H1 (cell line): ENCODE measurements around the gene TCF7L1. TPM values are rescaled to one million over a fixed set of nuclear protein-coding genes. Genes with fewer than 3 reads are reported as not detected.

ENCODE experiments used
- CTCF ChIA-PET: fragments of 300-600 bp; sonication (Branson Sonifier 250); formaldehyde crosslinking; loops from one replicate; lab custom pipeline; 2021; ENCODE audit not compliant: partially characterized antibody; lab: Charles Lee
- POLR2A ChIA-PET: fragments of 300-600 bp; sonication (Branson Sonifier 250); formaldehyde crosslinking; loops from one replicate; lab custom pipeline; 2021; ENCODE audit warnings: inconsistent platforms; ENCODE audit not compliant: partially characterized antibody; lab: Charles Lee
- DNase-seq, 2 experiments: peaks; one replicate each; pipeline versions ENCODE4 v3.0.0 to v3.0.0-alpha.2; 2010 to 2022; ENCODE audit warnings: low spot score in 2 of 2, low read depth in 1 of 2, mixed read lengths in 1 of 2
- FAIRE-seq: peaks from 2 replicates; lab custom pipeline; 2011; peaks lifted over from hg19 to GRCh38; lab: Jason Lieb, UNC
- H2AFZ ChIP-seq: 2 replicates; pipeline ENCODE4 v1.8.1; 2012; ENCODE audit warnings: low read length, inconsistent platforms
- H2AK5ac ChIP-seq: 2 replicates; pipeline ENCODE4 v1.6.1; 2013; ENCODE audit warnings: low read depth, low read length
- H2BK120ac ChIP-seq: replicated peaks from 2 replicates; pipeline ENCODE3; 2013; ENCODE audit warnings: low read depth, low read length, inconsistent platforms
- H2BK12ac ChIP-seq: 2 replicates; pipeline ENCODE4 v1.6.1; 2013; ENCODE audit warnings: low read depth, low read length
- H2BK15ac ChIP-seq: 2 replicates; pipeline ENCODE4 v1.6.1; 2013; ENCODE audit warnings: low read length
- H2BK20ac ChIP-seq: 2 replicates; pipeline ENCODE4 v1.6.1; 2013; ENCODE audit warnings: low read length
- H2BK5ac ChIP-seq: 2 replicates; pipeline ENCODE4 v1.6.1; 2013; ENCODE audit warnings: low read depth, low read length
- H3K14ac ChIP-seq: 2 replicates; pipeline ENCODE4 v1.6.1; 2013; ENCODE audit warnings: inconsistent platforms; ENCODE audit not compliant: insufficient read length
- H3K18ac ChIP-seq: 2 replicates; pipeline ENCODE4 v1.6.1; 2013; ENCODE audit warnings: low read length; ENCODE audit errors: extremely low read depth
- H3K23ac ChIP-seq: 2 replicates; pipeline ENCODE4 v1.6.1; 2013; ENCODE audit warnings: inconsistent platforms; ENCODE audit not compliant: insufficient read length
- H3K23me2 ChIP-seq: 2 replicates; pipeline ENCODE4 v1.6.1; 2013; ENCODE audit warnings: low read depth, low read length
- H3K27ac ChIP-seq: 2 replicates; pipeline ENCODE4 v1.6.1; 2011; ENCODE audit warnings: low read depth, low read length, inconsistent platforms
- H3K27me3 ChIP-seq, 4 experiments: replicated peaks in 1 of 4; 1 replicate in 1 of 4; 2 replicates in 3 of 4; pipeline versions ENCODE4 v1.6.1 to v1.8.1; 2011 to 2013; ENCODE audit warnings: low read length in 3 of 4, mild to moderate bottlenecking in 3 of 4, inconsistent platforms in 2 of 4, mixed read lengths in 2 of 4, moderate library complexity in 1 of 4; ENCODE audit not compliant: control insufficient read depth in 3 of 4, insufficient read depth in 3 of 4; ENCODE audit errors: extremely low read depth in 1 of 4
- H3K36me3 ChIP-seq, 4 experiments: 2 replicates each; pipeline versions ENCODE4 v1.6.1 to v1.8.1; 2011 to 2013; ENCODE audit warnings: mild to moderate bottlenecking in 4 of 4, low read length in 3 of 4, moderate library complexity in 2 of 4, control low read depth in 1 of 4, inconsistent platforms in 1 of 4; ENCODE audit not compliant: insufficient read depth in 4 of 4, control insufficient read depth in 2 of 4
- H3K4ac ChIP-seq: replicated peaks from 2 replicates; pipeline ENCODE3; 2013; ENCODE audit warnings: low read length, low read depth, mixed read lengths, inconsistent platforms; ENCODE audit not compliant: insufficient read length
- H3K4me1 ChIP-seq, 4 experiments: replicated peaks in 1 of 4; 1 replicate in 1 of 4; 2 replicates in 3 of 4; pipeline versions ENCODE4 v1.6.1 to v1.8.1; 2011 to 2013; ENCODE audit warnings: low read length in 3 of 4, inconsistent platforms in 2 of 4, mixed read lengths in 1 of 4; ENCODE audit not compliant: insufficient read depth in 4 of 4, control insufficient read depth in 3 of 4
- H3K4me2 ChIP-seq, 2 experiments: 2 replicates each; pipeline versions ENCODE4 v1.6.1 to v1.8.1; 2011 to 2013; ENCODE audit warnings: low read depth in 2 of 2, low read length in 2 of 2, control low read depth in 1 of 2, inconsistent platforms in 1 of 2, mild to moderate bottlenecking in 1 of 2; ENCODE audit not compliant: insufficient read depth in 1 of 2
- H3K4me3 ChIP-seq, 4 experiments: fragments of 200-600, 300-600 bp in 1 of 4; sonication (generic), shearing (Covaris generic), sonication (Bioruptor Twin) in 1 of 4; 2 replicates each; pipeline versions ENCODE4 v1.5.1 to v1.8.1; 2011 to 2016; ENCODE audit warnings: low read length in 4 of 4, low read depth in 3 of 4, control low read depth in 2 of 4, inconsistent platforms in 2 of 4, mild to moderate bottlenecking in 2 of 4, mixed read lengths in 1 of 4, moderate library complexity in 1 of 4; ENCODE audit not compliant: insufficient read depth in 2 of 4; ENCODE audit errors: extremely low read depth in 1 of 4
- H3K56ac ChIP-seq: replicated peaks from 2 replicates; pipeline ENCODE3; 2013; ENCODE audit warnings: low read depth, mild to moderate bottlenecking, mixed read lengths, low read length, inconsistent platforms; ENCODE audit not compliant: insufficient read length
- H3K79me1 ChIP-seq: 2 replicates; pipeline ENCODE4 v1.6.1; 2013; ENCODE audit warnings: low read depth, low read length, control low read depth
- H3K79me2 ChIP-seq, 2 experiments: 2 replicates each; pipeline versions ENCODE4 v1.6.1 to v1.8.1; 2012 to 2013; ENCODE audit warnings: low read length in 2 of 2, mild to moderate bottlenecking in 2 of 2, inconsistent platforms in 1 of 2; ENCODE audit not compliant: insufficient read depth in 2 of 2, control insufficient read depth in 1 of 2
- H3K9ac ChIP-seq, 4 experiments: replicated peaks in 1 of 4; 1 replicate in 1 of 4; 2 replicates in 3 of 4; pipeline versions ENCODE4 v1.6.1 to v1.8.1; 2011 to 2013; ENCODE audit warnings: low read depth in 3 of 4, low read length in 3 of 4, control low read depth in 2 of 4, mild to moderate bottlenecking in 2 of 4, moderate library complexity in 2 of 4, inconsistent platforms in 1 of 4; ENCODE audit errors: extremely low read depth in 1 of 4
- H3K9me3 ChIP-seq, 2 experiments: 2 replicates each; pipeline versions ENCODE4 v1.6.1 to v1.8.1; 2012 to 2013; ENCODE audit warnings: mild to moderate bottlenecking in 2 of 2, moderate library complexity in 2 of 2, control low read depth in 1 of 2, inconsistent platforms in 1 of 2, low read depth in 1 of 2, low read length in 1 of 2, mixed read lengths in 1 of 2; ENCODE audit not compliant: insufficient read depth in 2 of 2
- H4K20me1 ChIP-seq, 2 experiments: replicated peaks in 1 of 2; 2 replicates each; pipeline versions ENCODE3 to v1.8.1; 2011 to 2013; ENCODE audit warnings: inconsistent platforms in 2 of 2, low read length in 2 of 2, mild to moderate bottlenecking in 1 of 2; ENCODE audit not compliant: insufficient read depth in 2 of 2, control insufficient read depth in 1 of 2
- H4K5ac ChIP-seq: 2 replicates; pipeline ENCODE4 v1.6.1; 2013; ENCODE audit warnings: low read length, low read depth, mixed read lengths, inconsistent platforms; ENCODE audit not compliant: insufficient read length
- H4K8ac ChIP-seq: 2 replicates; pipeline ENCODE4 v1.8.0; 2013; ENCODE audit warnings: mild to moderate bottlenecking, moderate library complexity, low read length, inconsistent platforms; ENCODE audit not compliant: insufficient read depth; ENCODE audit errors: extremely low read depth
- H4K91ac ChIP-seq: replicated peaks from 2 replicates; pipeline ENCODE3; 2013; ENCODE audit warnings: low read length, mixed read lengths, inconsistent platforms; ENCODE audit not compliant: insufficient read length
- ASH2L ChIP-seq: fragments of 200-600, 300-600 bp; sonication (generic); IDR thresholded peaks from one replicate; pipeline ENCODE4 v1.7.1; 2017; ENCODE audit warnings: low read length
- BCL11A ChIP-seq, 2 experiments: IDR thresholded peaks; one replicate each; pipeline ENCODE4 v1.6.1; 2011; ENCODE audit warnings: low read depth in 2 of 2, low read length in 2 of 2, mild to moderate bottlenecking in 2 of 2
- BRCA1 ChIP-seq: IDR thresholded peaks from 2 replicates; pipeline ENCODE4 v1.6.1; 2012; ENCODE audit warnings: low read depth, low read length, improper control_type of control experiment
- E2F6 ChIP-seq: IDR thresholded peaks from 2 replicates; pipeline ENCODE4 v1.6.1; 2012; ENCODE audit warnings: inconsistent platforms
- EP300 ChIP-seq, 2 experiments: IDR thresholded peaks; 1 replicate in 1 of 2; 2 replicates in 1 of 2; pipeline ENCODE4 v1.6.1; 2011 to 2012; ENCODE audit warnings: low read depth in 2 of 2, low read length in 2 of 2, mild to moderate bottlenecking in 2 of 2, borderline replicate concordance in 1 of 2, inconsistent platforms in 1 of 2, moderate library complexity in 1 of 2
- GABPA ChIP-seq: IDR thresholded peaks from 2 replicates; pipeline ENCODE4 v1.6.1; 2011; ENCODE audit warnings: mild to moderate bottlenecking, low read length, moderate library complexity, borderline replicate concordance; ENCODE audit not compliant: insufficient read depth
- MAFK ChIP-seq: IDR thresholded peaks from 2 replicates; pipeline ENCODE4 v1.6.1; 2012; ENCODE audit warnings: low read depth, mild to moderate bottlenecking, improper control_type of control experiment, low read length
- NANOG ChIP-seq: IDR thresholded peaks from 2 replicates; pipeline ENCODE4 v1.6.1; 2011; ENCODE audit warnings: low read length, low read depth, mild to moderate bottlenecking, inconsistent platforms; ENCODE audit not compliant: insufficient read depth, poor library complexity, severe bottlenecking
- RXRA ChIP-seq: IDR thresholded peaks from 2 replicates; pipeline ENCODE4 v1.6.1; 2011; ENCODE audit warnings: low read depth, mild to moderate bottlenecking, low read length, moderate library complexity; ENCODE audit not compliant: insufficient read depth
- SP1 ChIP-seq: IDR thresholded peaks from 2 replicates; pipeline ENCODE4 v1.6.1; 2011; ENCODE audit warnings: low read depth, low read length
- SP4 ChIP-seq: IDR thresholded peaks from 2 replicates; pipeline ENCODE4 v1.6.1; 2012; ENCODE audit warnings: low read length, inconsistent platforms
- SUZ12 ChIP-seq: fragments of 200-600 bp; sonication (generic); IDR thresholded peaks from 2 replicates; pipeline ENCODE4 v1.6.1; 2012; ENCODE audit warnings: mild to moderate bottlenecking, inconsistent platforms, low read length, moderate library complexity, mixed read lengths
- TBP ChIP-seq: IDR thresholded peaks from 2 replicates; pipeline ENCODE4 v1.6.1; 2011; ENCODE audit warnings: low read depth, low read length, improper control_type of control experiment
- TEAD4 ChIP-seq: IDR thresholded peaks from 2 replicates; pipeline ENCODE4 v1.6.1; 2012; ENCODE audit warnings: low read depth, low read length, inconsistent platforms, mixed read lengths
- WGBS, 2 experiments: shearing (Covaris generic) in 1 of 2; methylation state at CpG; one replicate each; pipeline versions ENCODE4 v1.1.6 to v1.1.7; 2013 to 2015; ENCODE audit warnings: low lambda C conversion rate in 2 of 2, mixed read lengths in 2 of 2, inconsistent platforms in 1 of 2, low coverage in 1 of 2, missing lambda C conversion rate in 1 of 2; ENCODE audit not compliant: insufficient replicate concordance in 2 of 2, insufficient coverage in 1 of 2, insufficient read length in 1 of 2; ENCODE audit errors: extremely low coverage in 1 of 2, missing lambda C conversion rate in 1 of 2; 5-methylcytosine and 5-hydroxymethylcytosine counted together
- polyA plus RNA-seq, 7 experiments: library from polyadenylated mRNA; depleted of rRNA in 3 of 7; stranded (reverse) in 5 of 7; unstranded in 2 of 7; fragments of >200 nt in 5 of 7; fragments of 200-250 nt in 2 of 7; gene quantifications; 1 replicate in 5 of 7; 2 replicates in 1 of 7; 4 replicates in 1 of 7; pipeline versions ENCODE4 v1.2.1 to v1.2.3, GENCODE V29; 2011 to 2013; ENCODE audit warnings: missing spikeins in 2 of 7, mixed read lengths in 2 of 7
- total RNA-seq: library from RNA; stranded (reverse); fragmentation: NEBNext Ultra II Directional; extraction: Animal tissue kit (Norgen Biotek cat#: 25700); gene quantifications from 2 replicates; pipeline ENCODE4 v1.2.1, GENCODE V29; 2021

The TCF7L1 gene
- total and polyA plus RNA-seq, 2 of the 8 experiments (the other 6 are each of a cell fraction or from before 2014, with no cell fraction given): 27.5 to 108 TPM

- Histone ChIP-seq H3K79me2 (peaks cover 21 to 97% of the 10 kb centered on the region in 2 experiments), H2AFZ (no peak overlapping the region), H2BK120ac (no peak overlapping the region), H3K4me2 (no peak overlapping the region), H3K79me1 (peaks cover 35% of the 10 kb centered on the region), H3K4me3 (no peak overlapping the region), H3K23ac (no peak overlapping the region), H2BK12ac (no peak overlapping the region), H3K4ac (no peak overlapping the region), H4K20me1 (peaks cover 10 to 26% of the 10 kb centered on the region in 2 experiments), H2BK5ac (no peak overlapping the region), H4K8ac (no peak overlapping the region), H2BK15ac (no peak overlapping the region), H3K23me2 (no peaks in the 10 kb centered on the region), H3K56ac (no peak overlapping the region), H3K14ac (no peak overlapping the region), H3K27me3 (no peaks in the 10 kb centered on the region), H3K18ac (no peak overlapping the region), H3K36me3 (peaks cover 2 to 8% (median 4%) of the 10 kb centered on the region in 4 experiments; a peak in 5 of 8 replicates), H2BK20ac (no peak overlapping the region), H2AK5ac (no peak overlapping the region), H4K91ac (no peak overlapping the region), H3K9ac (no peak overlapping the region), H3K27ac (no peak overlapping the region), H4K5ac (no peak overlapping the region), H3K4me1 (peaks cover 2 to 6% (median 4%) of the 10 kb centered on the region in 4 experiments; a peak in 5 of 7 replicates), H3K9me3 (no peaks in the 10 kb centered on the region)
- 88% methylated on average over 2 of the region's 2 CpGs; no CpG with 5 or more reads in 1 of the 2 experiments for WGBS, 2 experiments
- POLR2A ChIA-PET: interaction anchor here (0.5 to 3.1 kb wide), 8 partner anchors 8 to 214 kb away, joined by 3 to 10 read pairs (median 3); no protein-coding TSS in a partner anchor
- DNase-seq (no peak), FAIRE-seq (no peak)
- CTCF ChIA-PET: interaction anchor here (0.6 to 15.2 kb wide), 12 partner anchors 11 to 221 kb away, joined by 3 to 218 read pairs (median 5); no protein-coding TSS in a partner anchor
- TF ChIP-seq TEAD4 (no peak), EP300 (IDR thresholded peaks at IDR 0.05; ENCODE audit: borderline replicate concordance in 1 of 2, low read depth in 2 of 2, low read length in 2 of 2) (no peak), SP4 (no peak), SUZ12 (no peak), MAFK (no peak), NANOG (no peak), RXRA (no peak), ASH2L (no peak), TBP (no peak), GABPA (no peak), E2F6 (no peak), BCL11A (IDR thresholded peaks at IDR 0.05; ENCODE audit: low read depth in 2 of 2, low read length in 2 of 2) (no peak), BRCA1 (no peak), SP1 (no peak)
Observed at GRCh38 chr2:85191157-85191556, 58.0 kb downstream of the TCF7L1 start.
